Endothelial cell of umbilical vein (primary cell): ENCODE results near the gene UGCG. TPM values are rescaled to one million over a fixed set of nuclear protein-coding genes. Genes with fewer than 3 reads are reported as not detected.
"Not testable (repeated sequence)": the region's sequence is repeated elsewhere in the genome, so short reads cannot be mapped to it uniquely, and the experiment has no call there.

ENCODE experiments used
- BruUV-seq: library from RNA; stranded (reverse); fragments of 400-500 nt; replicated peaks from 2 replicates; lab custom pipeline; 2021; lab: Mats Ljungman, UMichigan
- CTCF ChIA-PET: fragments of 300-600, 350-600 bp; sonication (Branson Sonifier 250); formaldehyde crosslinking; loops from one replicate; lab custom pipeline; 2021; ENCODE audit warnings: antibody characterized with exemption, inconsistent platforms; lab: Charles Lee
- POLR2A ChIA-PET: fragments of 300-600, 350-600 bp; sonication (Branson Sonifier 250); formaldehyde crosslinking; loops from one replicate; lab custom pipeline; 2021; ENCODE audit warnings: antibody characterized with exemption, inconsistent platforms; lab: Charles Lee
- DNase-seq: peaks from one replicate; pipeline ENCODE4 v3.0.0-alpha.2; 2011; ENCODE audit warnings: low read depth, low spot score
- FAIRE-seq: peaks from 2 replicates; lab custom pipeline; 2011; peaks lifted over from hg19 to GRCh38; lab: Jason Lieb, UNC
- H2AFZ ChIP-seq: 2 replicates; pipeline ENCODE4 v1.6.0; 2012; ENCODE audit warnings: low read depth, low read length, control low read depth, inconsistent platforms
- H3K27ac ChIP-seq: 2 replicates; pipeline ENCODE4 v1.5.1; 2011; ENCODE audit warnings: low read depth, mild to moderate bottlenecking, control low read depth, low read length, moderate library complexity; ENCODE audit not compliant: insufficient read depth
- H3K27me3 ChIP-seq, 2 experiments: 2 replicates each; pipeline versions ENCODE4 v1.6.0 to v1.6.1; 2011; ENCODE audit warnings: low read length in 2 of 2, mixed read lengths in 1 of 2; ENCODE audit not compliant: control insufficient read depth in 2 of 2, insufficient read depth in 2 of 2
- H3K36me3 ChIP-seq, 2 experiments: 2 replicates in 1 of 2; 3 replicates in 1 of 2; pipeline ENCODE4 v1.5.1; 2011; ENCODE audit warnings: low read length in 2 of 2, mild to moderate bottlenecking in 1 of 2, moderate library complexity in 1 of 2; ENCODE audit not compliant: control insufficient read depth in 2 of 2, insufficient read depth in 2 of 2; ENCODE audit errors: extremely low read depth in 1 of 2
- H3K4me1 ChIP-seq: 3 replicates; pipeline ENCODE4 v1.5.1; 2011; ENCODE audit warnings: mild to moderate bottlenecking, low read length; ENCODE audit not compliant: control insufficient read depth, insufficient read depth; ENCODE audit errors: extremely low read depth
- H3K4me2 ChIP-seq: 2 replicates; pipeline ENCODE4 v1.6.1; 2011; ENCODE audit warnings: low read length, control low read depth, mixed read lengths; ENCODE audit not compliant: insufficient read depth
- H3K4me3 ChIP-seq, 3 experiments: fragments of 200-600 bp in 1 of 3; sonication (generic), shearing (Covaris generic) in 1 of 3; replicated peaks in 1 of 3; 2 replicates each; pipeline ENCODE4 v1.5.1; 2011 to 2016; ENCODE audit warnings: control low read depth in 3 of 3, low read length in 3 of 3, mild to moderate bottlenecking in 2 of 3, inconsistent platforms in 1 of 3, low read depth in 1 of 3, moderate library complexity in 1 of 3; ENCODE audit not compliant: insufficient read depth in 1 of 3
- H3K79me2 ChIP-seq: 2 replicates; pipeline ENCODE4 v1.6.0; 2012; ENCODE audit warnings: low read length, inconsistent platforms; ENCODE audit not compliant: control insufficient read depth, insufficient read depth
- H3K9ac ChIP-seq: replicated peaks from 2 replicates; pipeline ENCODE3; 2011; ENCODE audit warnings: low read length, control low read depth; ENCODE audit not compliant: insufficient read depth; ENCODE audit errors: extremely low read depth
- H3K9me1 ChIP-seq: replicated peaks from 3 replicates; pipeline ENCODE4 v1.6.0; 2011; ENCODE audit warnings: mild to moderate bottlenecking, low read length; ENCODE audit not compliant: control insufficient read depth, insufficient read depth; ENCODE audit errors: extremely low read depth
- H3K9me3 ChIP-seq: replicated peaks from 2 replicates; pipeline ENCODE4 v1.5.1; 2012; ENCODE audit warnings: low read length, inconsistent platforms; ENCODE audit not compliant: control insufficient read depth, insufficient read depth
- H4K20me1 ChIP-seq: replicated peaks from 2 replicates; pipeline ENCODE3; 2011; ENCODE audit warnings: mild to moderate bottlenecking, low read length; ENCODE audit not compliant: control insufficient read depth, insufficient read depth; ENCODE audit errors: extremely low read depth
- EZH2 ChIP-seq: IDR thresholded peaks from 2 replicates; pipeline ENCODE4 v1.6.1; 2012; ENCODE audit warnings: borderline replicate concordance, low read depth, mild to moderate bottlenecking, moderate library complexity, low read length, inconsistent platforms; ENCODE audit not compliant: severe bottlenecking
- FOS ChIP-seq: IDR thresholded peaks from 2 replicates; pipeline ENCODE4 v1.6.1; 2011; ENCODE audit warnings: mild to moderate bottlenecking, low read length, moderate library complexity, borderline replicate concordance; ENCODE audit not compliant: insufficient read depth
- GATA2 ChIP-seq: IDR thresholded peaks from 2 replicates; pipeline ENCODE4 v1.7.0; 2011; ENCODE audit warnings: low read depth, mild to moderate bottlenecking, moderate library complexity, mixed read lengths, low read length; ENCODE audit not compliant: insufficient read length, insufficient read depth
- JUN ChIP-seq: IDR thresholded peaks from 2 replicates; pipeline ENCODE4 v1.6.1; 2011; ENCODE audit warnings: borderline replicate concordance, low read depth; ENCODE audit not compliant: insufficient read length, insufficient read depth
- MYC ChIP-seq: IDR thresholded peaks from one replicate; pipeline ENCODE4 v1.6.1; 2011; ENCODE audit warnings: mild to moderate bottlenecking, low read depth, low read length
- POLR2A ChIP-seq: IDR thresholded peaks from 2 replicates; pipeline ENCODE4 v1.6.1; 2012; ENCODE audit warnings: low read depth, mild to moderate bottlenecking, control low read depth, low read length
- POLR2AphosphoS5 ChIP-seq: IDR thresholded peaks from 2 replicates; pipeline ENCODE4 v1.6.1; 2012; ENCODE audit warnings: low read depth, mild to moderate bottlenecking, control low read depth, low read length, moderate library complexity; ENCODE audit not compliant: insufficient read depth
- dilution Hi-C: fragments of 300-500 bp; cut with MboI; formaldehyde crosslinking; loops from one replicate; pipeline ENCODE4 v1.15.0; 2019; ENCODE audit warnings: low sequenced_read_pairs; ENCODE audit not compliant: extremely low pct_ligation_motif_present
- intact Hi-C: fragments of 100-400 bp; cut with micrococcal nuclease; formaldehyde crosslinking; loops from one replicate; pipeline ENCODE4 v1.10.0; 2022
- polyA plus RNA-seq, 4 experiments: library from polyadenylated mRNA; depleted of rRNA in 3 of 4; stranded (reverse) in 3 of 4; unstranded in 1 of 4; fragments of >200 nt; gene quantifications; 2 replicates each; pipeline versions ENCODE4 v1.2.1 to v1.2.3, GENCODE V29; 2011 to 2012; ENCODE audit warnings: missing spikeins in 1 of 4
- total RNA-seq: library from RNA; stranded (reverse); gene quantifications from 2 replicates; pipeline ENCODE4 v1.2.3, GENCODE V29; 2021
- TF ChIP-seq, protein P1 (sequence below), 2 donors: IDR thresholded peaks; 1 replicate in 1 of 2; 2 replicates in 1 of 2; pipeline ENCODE4 v1.5.1; 2011; ENCODE audit warnings: low read length in 2 of 2, mild to moderate bottlenecking in 2 of 2, moderate library complexity in 2 of 2, control low read depth in 1 of 2, inconsistent platforms in 1 of 2, low read depth in 1 of 2; ENCODE audit not compliant: insufficient read depth in 1 of 2; ENCODE audit errors: extremely low read depth in 1 of 2
- TF ChIP-seq, protein P2 (sequence below): IDR thresholded peaks from 2 replicates; pipeline ENCODE4 v1.6.1; 2011; ENCODE audit not compliant: insufficient read depth, insufficient read length

UGCG gene
- total and polyA plus RNA-seq, 2 donors (not counting 3 experiments of a cell fraction or from before 2014, with no cell fraction given), result 28.5 to 38.5 TPM

DNA sequence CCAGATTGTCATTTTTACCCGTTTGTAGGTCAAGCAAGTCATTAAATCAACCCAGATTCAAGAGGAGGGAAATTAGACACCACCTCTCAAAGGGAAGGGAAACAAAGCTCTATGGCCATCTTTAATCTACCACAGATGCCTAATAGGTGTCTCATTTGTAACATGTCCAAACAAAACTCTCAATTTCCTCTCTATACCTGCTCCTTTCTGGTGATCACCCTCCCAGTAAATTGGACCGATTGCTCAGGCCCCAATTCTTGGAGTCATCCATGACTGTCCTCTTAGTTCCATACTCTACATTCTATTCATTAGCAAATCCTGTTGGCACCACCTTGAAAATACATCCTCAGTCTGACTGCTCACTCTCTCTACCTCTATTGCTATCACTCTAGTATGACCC lies 22.1 kb upstream of the UGCG start:
- Histone ChIP-seq H3K9me1 (no peaks in the 10 kb centered on the region), H3K27ac (no peak overlapping the region), H2AFZ (no peak overlapping the region), H3K4me2 (no peak overlapping the region), H3K27me3 (no peaks in the 10 kb centered on the region), H3K4me1 (no peaks in the 10 kb centered on the region), H3K9me3 (no peaks in the 10 kb centered on the region), H3K36me3 (no peaks in the 10 kb centered on the region), H4K20me1 (no peaks in the 10 kb centered on the region), H3K4me3 (no peak overlapping the region), H3K79me2 (no peaks in the 10 kb centered on the region), H3K9ac (no peak overlapping the region)
- intact Hi-C loops (no loop called here), dilution Hi-C loops (no loop called here)
- TF ChIP-seq POLR2A, result no peak
- TF ChIP-seq MYC, result no peak
- TF ChIP-seq, protein P1, sequence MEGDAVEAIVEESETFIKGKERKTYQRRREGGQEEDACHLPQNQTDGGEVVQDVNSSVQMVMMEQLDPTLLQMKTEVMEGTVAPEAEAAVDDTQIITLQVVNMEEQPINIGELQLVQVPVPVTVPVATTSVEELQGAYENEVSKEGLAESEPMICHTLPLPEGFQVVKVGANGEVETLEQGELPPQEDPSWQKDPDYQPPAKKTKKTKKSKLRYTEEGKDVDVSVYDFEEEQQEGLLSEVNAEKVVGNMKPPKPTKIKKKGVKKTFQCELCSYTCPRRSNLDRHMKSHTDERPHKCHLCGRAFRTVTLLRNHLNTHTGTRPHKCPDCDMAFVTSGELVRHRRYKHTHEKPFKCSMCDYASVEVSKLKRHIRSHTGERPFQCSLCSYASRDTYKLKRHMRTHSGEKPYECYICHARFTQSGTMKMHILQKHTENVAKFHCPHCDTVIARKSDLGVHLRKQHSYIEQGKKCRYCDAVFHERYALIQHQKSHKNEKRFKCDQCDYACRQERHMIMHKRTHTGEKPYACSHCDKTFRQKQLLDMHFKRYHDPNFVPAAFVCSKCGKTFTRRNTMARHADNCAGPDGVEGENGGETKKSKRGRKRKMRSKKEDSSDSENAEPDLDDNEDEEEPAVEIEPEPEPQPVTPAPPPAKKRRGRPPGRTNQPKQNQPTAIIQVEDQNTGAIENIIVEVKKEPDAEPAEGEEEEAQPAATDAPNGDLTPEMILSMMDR (IDR thresholded peaks at IDR 0.05; ENCODE audit: extremely low read depth in 1 of 2, insufficient read depth in 1 of 2, low read depth in 1 of 2, low read length in 2 of 2), result no peak
- TF ChIP-seq, protein P2, sequence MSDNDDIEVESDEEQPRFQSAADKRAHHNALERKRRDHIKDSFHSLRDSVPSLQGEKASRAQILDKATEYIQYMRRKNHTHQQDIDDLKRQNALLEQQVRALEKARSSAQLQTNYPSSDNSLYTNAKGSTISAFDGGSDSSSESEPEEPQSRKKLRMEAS, result no peak
- TF ChIP-seq POLR2AphosphoS5, result no peak
- TF ChIP-seq JUN, result no peak
- TF ChIP-seq EZH2, result no peak
- no peak for TF ChIP-seq GATA2
- TF ChIP-seq FOS, result no peak
- FAIRE-seq (no peak), DNase-seq (no peak)
- BruUV-seq, result no TSS peak
- ChIA-PET CTCF (interaction anchor here (0.7 to 1.2 kb wide), 2 partner anchors 15 to 21 kb away, joined by 3 to 4 read pairs; no protein-coding TSS in a partner anchor), POLR2A (no interaction called here)

DNA sequence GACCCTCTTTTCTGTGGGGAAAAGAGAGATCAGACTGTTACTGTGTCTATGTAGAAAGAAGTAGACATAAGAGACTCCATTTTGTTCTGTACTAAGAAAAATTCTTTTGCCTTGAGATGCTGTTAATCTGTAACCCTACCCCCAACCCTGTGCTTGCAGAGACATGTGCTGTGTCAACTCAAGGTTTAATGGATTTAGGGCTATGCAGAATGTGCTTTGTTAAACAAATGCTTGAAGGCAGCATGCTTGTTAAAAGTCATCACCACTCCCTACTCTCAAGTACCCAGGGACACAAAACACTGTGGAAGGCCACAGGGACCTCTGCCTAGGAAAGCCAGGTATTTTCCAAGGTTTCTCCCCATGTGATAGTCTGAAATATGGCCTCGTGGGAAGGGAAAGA lies 21.3 kb upstream of the UGCG start:
- H2AFZ ChIP-seq, H3K27ac ChIP-seq, H3K4me3 ChIP-seq, H3K9me1 ChIP-seq, FAIRE-seq, H3K4me1 ChIP-seq, H3K4me2 ChIP-seq, H3K27me3 ChIP-seq, H3K36me3 ChIP-seq, H3K79me2 ChIP-seq, H4K20me1 ChIP-seq, dilution Hi-C loops, BruUV-seq, DNase-seq, H3K9ac ChIP-seq, H3K9me3 ChIP-seq, intact Hi-C loops, POLR2A ChIA-PET: not testable (repeated sequence)
- CTCF ChIA-PET, result interaction anchor here (0.7 kb wide), 1 partner anchor 16 kb away, joined by 3 read pairs; no protein-coding TSS in a partner anchor

DNA sequence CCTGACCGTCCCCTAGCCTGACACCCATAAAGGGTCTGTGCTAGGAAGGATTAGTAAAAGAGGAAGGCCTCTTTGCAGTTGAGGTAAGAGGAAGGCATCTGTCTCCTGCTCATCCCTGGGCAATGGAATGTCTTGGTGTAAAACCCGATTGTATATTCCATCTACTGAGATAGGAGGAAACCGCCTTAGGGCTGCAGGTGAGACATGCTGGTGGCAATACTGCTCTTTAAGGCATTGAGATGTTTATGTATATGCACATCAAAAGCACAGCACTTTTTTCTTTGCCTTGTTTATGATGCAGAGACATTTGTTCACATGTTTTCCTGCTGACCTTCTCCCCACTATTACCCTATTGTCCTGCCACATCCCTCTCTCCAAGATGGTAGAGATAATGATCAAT lies 20.9 kb upstream of the UGCG start:
- H2AFZ ChIP-seq, intact Hi-C loops, H3K4me1 ChIP-seq, CTCF ChIA-PET, POLR2A ChIA-PET, H3K36me3 ChIP-seq, BruUV-seq, H3K9me1 ChIP-seq, H3K79me2 ChIP-seq, FAIRE-seq, H3K27me3 ChIP-seq, dilution Hi-C loops, H4K20me1 ChIP-seq, H3K9ac ChIP-seq, H3K27ac ChIP-seq, H3K4me2 ChIP-seq, H3K4me3 ChIP-seq, H3K9me3 ChIP-seq, DNase-seq: not testable (repeated sequence)
